Liver (tissue), 9 donors: ENCODE results near the gene PLEKHA3. TPM values are rescaled to one million over a fixed set of nuclear protein-coding genes. Genes with fewer than 3 reads are reported as not detected.

Experiments
- DNase-seq: peaks from one replicate; pipeline ENCODE4 v3.0.0-alpha.2; 2017; ENCODE audit warnings: low spot score
- H3K27ac ChIP-seq, 2 donors: one replicate each; pipeline ENCODE4 v1.7.0; 2013; ENCODE audit warnings: inconsistent platforms in 2 of 2, low read length in 2 of 2, control low read depth in 1 of 2, low read depth in 1 of 2, mild to moderate bottlenecking in 1 of 2
- H3K27me3 ChIP-seq, 4 donors: one replicate each; pipeline versions ENCODE4 v1.6.1 to v1.7.0; 2013; ENCODE audit warnings: low read length in 3 of 4, inconsistent platforms in 1 of 4, mild to moderate bottlenecking in 1 of 4, moderate library complexity in 1 of 4; ENCODE audit not compliant: control insufficient read depth in 4 of 4, insufficient read depth in 4 of 4
- H3K36me3 ChIP-seq, 4 donors: one replicate each; pipeline versions ENCODE4 v1.6.1 to v1.7.0; 2013; ENCODE audit warnings: low read length in 3 of 4, mild to moderate bottlenecking in 3 of 4, low read depth in 1 of 4, moderate library complexity in 1 of 4; ENCODE audit not compliant: control insufficient read depth in 4 of 4, insufficient read depth in 3 of 4
- H3K4me1 ChIP-seq, 4 donors: one replicate each; pipeline versions ENCODE4 v1.6.1 to v1.7.0; 2013; ENCODE audit warnings: low read length in 3 of 4, mild to moderate bottlenecking in 3 of 4, moderate library complexity in 1 of 4; ENCODE audit not compliant: control insufficient read depth in 4 of 4, insufficient read depth in 4 of 4
- H3K4me3 ChIP-seq, 3 donors: one replicate each; pipeline versions ENCODE4 v1.6.1 to v1.7.0; 2013; ENCODE audit warnings: low read length in 3 of 3, control low read depth in 1 of 3, low read depth in 1 of 3, mild to moderate bottlenecking in 1 of 3
- H3K9ac ChIP-seq, 2 donors: one replicate each; pipeline ENCODE4 v1.7.0; 2013; ENCODE audit warnings: low read length in 2 of 2, mild to moderate bottlenecking in 2 of 2, moderate library complexity in 2 of 2, control low read depth in 1 of 2, low read depth in 1 of 2
- H3K9me3 ChIP-seq, 4 donors: one replicate each; pipeline versions ENCODE4 v1.6.1 to v1.7.0; 2013; ENCODE audit warnings: low read length in 3 of 4; ENCODE audit not compliant: control insufficient read depth in 4 of 4
- CTCF ChIP-seq: fragments of 150-350 bp; IDR thresholded peaks from 2 replicates; pipeline ENCODE4 v1.5.1; 2017; ENCODE audit warnings: improper control_type of control experiment, low read depth, low read length; ENCODE audit not compliant: missing input control
- FOXA2 ChIP-seq: IDR thresholded peaks from 2 replicates; pipeline ENCODE4 v1.6.1; 2016; ENCODE audit warnings: antibody characterized with exemption
- GABPA ChIP-seq, 2 donors: IDR thresholded peaks in 1 of 2; conservative IDR thresholded peaks in 1 of 2; 2 replicates each; pipeline ENCODE4 v1.6.1; 2016; ENCODE audit warnings: antibody characterized with exemption in 2 of 2, mild to moderate bottlenecking in 1 of 2, moderate library complexity in 1 of 2
- YY1 ChIP-seq: IDR thresholded peaks from 2 replicates; pipeline ENCODE4 v1.6.1; 2016; ENCODE audit warnings: antibody characterized with exemption, mild to moderate bottlenecking
- WGBS: extraction: QIAGEN DNeasy Blood & Tissue Kit; methylation state at CpG from one replicate; pipeline ENCODE4 v1.1.7; 2013; 5-methylcytosine and 5-hydroxymethylcytosine counted together
- polyA plus RNA-seq, 2 donors: library from polyadenylated mRNA; stranded (reverse) in 1 of 2; unstranded in 1 of 2; fragments of 200-250 nt in 1 of 2; fragments of >200 nt in 1 of 2; fragmentation: Nextera tagmentation in 1 of 2; extraction: Ambion mirVana in 1 of 2; gene quantifications; one replicate each; pipeline versions ENCODE4 v1.2.1 to v1.2.3, GENCODE V29; 2013 to 2015
- total RNA-seq, 2 donors: library from RNA; depleted of rRNA; stranded (reverse); fragments of >200 nt; gene quantifications; one replicate each; pipeline ENCODE4 v1.2.3, GENCODE V29; 2014
- donor health status: healthy.
- donor health status: healthy.
- donor health status: healthy.
- donor health status: healthy.
- donor health status: healthy.

The PLEKHA3 gene
- total and polyA plus RNA-seq, 4 donors = 3.6 to 7.1 (median 6.1) TPM

- Histone ChIP-seq H3K27ac (no peak overlapping the region), H3K36me3 (peaks cover 0 to 5% (median 1%) of the 10 kb centered on the region in 4 donors), H3K4me3 (no peak overlapping the region), H3K9me3 (no peaks in the 10 kb centered on the region), H3K4me1 (no peaks in the 10 kb centered on the region), H3K9ac (no peak overlapping the region), H3K27me3 (no peaks in the 10 kb centered on the region)
- TF ChIP-seq CTCF = no peak
- no peak for TF ChIP-seq YY1
- no peak for TF ChIP-seq FOXA2
- no peak for TF ChIP-seq GABPA (IDR thresholded peaks at IDR 0.05 in 1 of 2, conservative IDR thresholded peaks at IDR 0.05 in 1 of 2)
- DNase-seq = no peak
- WGBS = 91% methylated on average over 2 of the region's 2 CpGs
Measured at GRCh38 chr2:178553047-178553446, 72.8 kb downstream of the PLEKHA3 start.

Other genes starting within 250 kb of the PLEKHA3 start
- gene PRKRA, start 29.3 kb upstream of the PLEKHA3 start, total RNA-seq = 10 to 100 TPM; 12.8 to 28.1 TPM
- gene PRKRA, start 29.3 kb upstream of the PLEKHA3 start, polyA plus RNA-seq = 10 to 100 TPM in 1 of 2 donors, 1 to 10 TPM in 1; 8.3 to 13.9 TPM
- gene PJVK, start 29.1 kb upstream of the PLEKHA3 start, total RNA-seq = 1 to 10 TPM in 1 of 2 donors, under 1 TPM in 1; 0.70 to 2.3 TPM
- gene PJVK, start 29.1 kb upstream of the PLEKHA3 start, polyA plus RNA-seq = 1 to 10 TPM in 1 of 2 donors, under 1 TPM in 1; 0.48 to 2.1 TPM
- 1 to 10 TPM; 4.1 to 5.7 TPM for gene FKBP7, start 1.9 kb upstream of the PLEKHA3 start, total RNA-seq
- 10 to 100 TPM in 1 of 2 donors, 1 to 10 TPM in 1; 2.8 to 10.4 TPM for gene FKBP7, start 1.9 kb upstream of the PLEKHA3 start, polyA plus RNA-seq